ENCODE measurements around the gene MPC1L. TPM values are rescaled to one million over a fixed set of nuclear protein-coding genes. Genes with fewer than 3 reads are reported as not detected.

Gene MPC1L
- total and polyA plus RNA-seq, 2 of the 4 experiments (the other 2 are of a cell fraction): not detected

- intact Hi-C loops (cut with micrococcal nuclease) (no loop called here), dilution Hi-C loops (cut with HindIII; ENCODE audit: low sequenced_read_pairs, unreplicated experiment) (no loop called here), in situ Hi-C loops (cut with MboI; ENCODE audit: low sequenced_read_pairs) (no loop called here)
- Histone ChIP-seq H2BK120ac (ENCODE audit: low read depth, low read length) (no peak overlapping the region), H3K56ac (ENCODE audit: extremely low read depth, insufficient read depth, low read length) (no peak overlapping the region), H3K4me1 (ENCODE audit: control insufficient read depth, insufficient read depth, low read length) (no peaks in the 10 kb centered on the region; the same call in 1 of the 2 replicates), H3K27me3 (ENCODE audit: control insufficient read depth, insufficient read depth, low read length) (peaks cover 6% of the 10 kb centered on the region; the same call in 1 of the 2 replicates), H4K8ac (ENCODE audit: low read depth in 2 of 2, low read length in 2 of 2) (no peak overlapping the region), H3K4me2 (ENCODE audit: low read depth, low read length) (no peak overlapping the region), H3K9ac (ENCODE audit: low read depth, low read length) (no peak overlapping the region), H2AFZ (replicated peaks; ENCODE audit: low read length, poor library complexity) (no peak overlapping the region), H3K36me3 (ENCODE audit: control insufficient read depth, insufficient read depth, low read length) (peaks cover 33% of the 10 kb centered on the region), H2AK9ac (replicated peaks; ENCODE audit: low read depth, low read length, poor library complexity) (no peak overlapping the region), H3K9me3 (ENCODE audit: control insufficient read depth, insufficient read depth, low read length) (no peaks in the 10 kb centered on the region), H4K20me1 (ENCODE audit: insufficient read depth, low read length) (peaks cover 26% of the 10 kb centered on the region; the same call in 1 of the 2 replicates), H3K23ac (ENCODE audit: low read depth, low read length) (no peak overlapping the region), H2BK20ac (ENCODE audit: low read depth, low read length) (no peak overlapping the region), H4K91ac (ENCODE audit: insufficient read depth, low read depth, low read length) (no peak overlapping the region), H3K9me1 (ENCODE audit: insufficient read depth, low read length) (peaks cover 9% of the 10 kb centered on the region; the same call in 1 of the 2 replicates), H4K5ac (ENCODE audit: low read depth, low read length) (no peak overlapping the region), H2AK5ac (ENCODE audit: low read depth, low read length) (no peak overlapping the region), H3K14ac (replicated peaks; ENCODE audit: low read depth, low read length) (no peak overlapping the region), H3K4me3 (ENCODE audit: insufficient read depth, low read depth, low read length) (no peak overlapping the region), H3K27ac (ENCODE audit: insufficient read depth, low read length) (no peak overlapping the region), H2BK15ac (ENCODE audit: low read depth, low read length) (no peak overlapping the region), H3K4ac (ENCODE audit: low read depth, low read length) (no peak overlapping the region), H3K18ac (ENCODE audit: low read depth, low read length) (no peak overlapping the region), H3K79me1 (ENCODE audit: low read depth in 1 of 2, low read length in 2 of 2) (peaks cover 16 to 37% of the 10 kb centered on the region in 2 experiments), H2BK5ac (ENCODE audit: low read depth, low read length, poor library complexity, severe bottlenecking) (no peak overlapping the region)
- BruUV-seq (replicated peaks): no TSS peak
- TF ChIP-seq NFE2L2 (IDR thresholded peaks at IDR 0.05; ENCODE audit: low read depth, low read length): no peak
- TF ChIP-seq RAD21 (IDR thresholded peaks at IDR 0.05; ENCODE audit: low read length): no peak
- TF ChIP-seq MAZ (IDR thresholded peaks at IDR 0.05; ENCODE audit: borderline replicate concordance, low read depth, low read length): no peak
- no peak for TF ChIP-seq SMC3 (IDR thresholded peaks at IDR 0.05; ENCODE audit: low read depth, low read length)
- no peak for TF ChIP-seq MAFK (IDR thresholded peaks at IDR 0.05; ENCODE audit: low read depth, low read length)
- TF ChIP-seq CHD1 (IDR thresholded peaks at IDR 0.05; ENCODE audit: low read depth, low read length): no peak
- TF ChIP-seq CTCF (conservative IDR thresholded peaks at IDR 0.05; ENCODE audit: low read depth, low read length): no peak
- no peak for TF ChIP-seq FOS (IDR thresholded peaks at IDR 0.05; ENCODE audit: low read depth, low read length)
- no peak for TF ChIP-seq MXI1 (IDR thresholded peaks at IDR 0.05; ENCODE audit: borderline replicate concordance, low read depth, low read length)
- TF ChIP-seq RFX5 (IDR thresholded peaks at IDR 0.05; ENCODE audit: low read depth, low read length): no peak
- TF ChIP-seq BHLHE40 (IDR thresholded peaks at IDR 0.05; ENCODE audit: low read depth, low read length): no peak
- WGBS, 2 experiments (ENCODE audit: extremely low coverage in 2 of 2, insufficient read length in 1 of 2): no CpG with 5 or more reads among the region's 3 CpGs
- ATAC-seq (ENCODE audit: low read depth) (no peak), DNase-seq (peak; percentile 44)
- ChIA-PET POLR2A (ENCODE audit: unreplicated experiment) (no interaction called here), CTCF (interaction anchor here (0.6 to 0.8 kb wide), 3 partner anchors 10 to 506 kb away, joined by 3 to 4 read pairs (median 3); partner anchors contain the start of gene CXorf38)
Measured at GRCh38 chrX:40637687-40638086, 14.5 kb downstream of the MPC1L start.

Measured in IMR-90 (cell line).